ENCODE measurements around the gene CD27.

The CD27 gene

DNA sequence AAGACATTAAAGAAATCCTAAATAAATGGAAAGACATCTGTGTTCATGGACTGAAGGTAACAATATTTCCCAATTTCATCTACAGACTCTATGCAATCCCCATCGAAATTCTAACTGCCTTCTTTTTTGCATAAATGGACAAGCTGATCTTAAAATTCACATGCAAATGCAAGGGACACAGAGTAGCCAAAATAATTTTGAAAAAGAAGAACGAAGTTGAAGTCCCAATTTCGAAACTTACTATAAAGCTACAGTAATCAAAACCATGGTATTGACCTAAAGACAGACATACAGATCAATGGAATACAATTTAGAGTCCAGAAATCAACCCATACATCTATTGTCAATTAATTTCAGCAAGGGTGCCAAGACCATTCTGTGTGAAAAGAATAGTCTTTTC is 16.4 kb upstream of the CD27 start:
- Histone ChIP-seq H3K4me1 (ENCODE audit: low read length) (peaks cover 7% of the 10 kb centered on the region), H4K20me1 (ENCODE audit: insufficient read depth, low read length) (no peaks in the 10 kb centered on the region), H3K9me2 (replicated peaks; ENCODE audit: insufficient read depth, low read length) (no peaks in the 10 kb centered on the region), H3K36me3 (replicated peaks; ENCODE audit: insufficient read depth, low read length) (no peaks in the 10 kb centered on the region), H3K9ac (ENCODE audit: low read length) (no peak overlapping the region), H3K27ac (ENCODE audit: low read length) (no peak overlapping the region), H3K4me2 (ENCODE audit: low read depth, low read length) (no peak overlapping the region), H3K9me3 (replicated peaks; ENCODE audit: insufficient read depth, low read length) (no peaks in the 10 kb centered on the region), H3F3A (ENCODE audit: insufficient read depth, low read length) (no peaks in the 10 kb centered on the region), H3K4me3 (ENCODE audit: low read length) (no peak overlapping the region), H3K27me3 (replicated peaks; ENCODE audit: insufficient read depth, low read length) (no peaks in the 10 kb centered on the region), H2AFZ (ENCODE audit: low read length) (no peak overlapping the region), H3K79me2 (ENCODE audit: low read length) (no peaks in the 10 kb centered on the region)
- no peak for DNase-seq
- TF ChIP-seq, protein P1, sequence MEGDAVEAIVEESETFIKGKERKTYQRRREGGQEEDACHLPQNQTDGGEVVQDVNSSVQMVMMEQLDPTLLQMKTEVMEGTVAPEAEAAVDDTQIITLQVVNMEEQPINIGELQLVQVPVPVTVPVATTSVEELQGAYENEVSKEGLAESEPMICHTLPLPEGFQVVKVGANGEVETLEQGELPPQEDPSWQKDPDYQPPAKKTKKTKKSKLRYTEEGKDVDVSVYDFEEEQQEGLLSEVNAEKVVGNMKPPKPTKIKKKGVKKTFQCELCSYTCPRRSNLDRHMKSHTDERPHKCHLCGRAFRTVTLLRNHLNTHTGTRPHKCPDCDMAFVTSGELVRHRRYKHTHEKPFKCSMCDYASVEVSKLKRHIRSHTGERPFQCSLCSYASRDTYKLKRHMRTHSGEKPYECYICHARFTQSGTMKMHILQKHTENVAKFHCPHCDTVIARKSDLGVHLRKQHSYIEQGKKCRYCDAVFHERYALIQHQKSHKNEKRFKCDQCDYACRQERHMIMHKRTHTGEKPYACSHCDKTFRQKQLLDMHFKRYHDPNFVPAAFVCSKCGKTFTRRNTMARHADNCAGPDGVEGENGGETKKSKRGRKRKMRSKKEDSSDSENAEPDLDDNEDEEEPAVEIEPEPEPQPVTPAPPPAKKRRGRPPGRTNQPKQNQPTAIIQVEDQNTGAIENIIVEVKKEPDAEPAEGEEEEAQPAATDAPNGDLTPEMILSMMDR (IDR thresholded peaks at IDR 0.05; ENCODE audit: low read length) = no peak
- TF ChIP-seq EZH2phosphoT487 (IDR thresholded peaks at IDR 0.05; ENCODE audit: low read length) (no peak), EZH2 (optimal IDR thresholded peaks at IDR 0.05; ENCODE audit: low read depth, low read length) (no peak)

DNA sequence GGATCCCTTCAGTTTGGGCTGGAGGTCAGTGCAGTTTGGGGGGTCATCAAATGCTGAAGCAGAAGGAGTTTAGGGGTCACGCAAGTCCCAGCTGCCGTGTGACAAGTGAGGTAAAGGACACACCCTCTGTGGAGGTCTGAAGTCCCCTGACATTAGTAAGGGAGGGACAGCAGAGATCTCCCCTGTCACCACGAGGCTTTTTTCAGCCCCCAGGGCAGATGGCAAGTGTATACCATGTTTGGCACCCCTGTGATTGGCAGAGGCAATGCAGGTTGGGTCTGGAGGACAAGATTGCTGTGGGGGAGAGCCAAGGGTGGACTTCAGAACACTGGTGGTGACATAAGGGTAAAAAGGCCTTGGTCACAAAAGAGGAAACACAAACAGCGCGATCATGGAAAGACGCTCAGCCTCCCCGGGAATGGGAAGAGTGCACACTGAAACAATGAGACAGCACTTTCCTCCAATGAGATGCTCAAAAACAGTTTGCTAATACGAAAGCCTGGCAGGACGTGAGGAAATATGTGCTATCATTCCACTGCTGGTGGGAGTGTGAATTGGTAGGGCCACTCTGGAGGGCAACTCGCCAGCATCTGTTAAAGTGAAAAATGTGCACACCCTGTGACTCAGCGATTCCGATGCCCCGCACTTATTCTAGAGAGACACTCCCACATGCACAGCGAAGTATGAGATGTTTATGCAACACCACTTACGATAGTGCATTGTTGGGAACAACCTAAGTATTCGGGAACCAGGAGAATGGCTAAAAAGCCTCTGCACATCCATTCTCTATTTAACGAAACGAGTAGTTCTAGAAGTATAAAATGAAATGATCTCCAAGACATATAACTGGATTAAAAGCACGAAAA is 14.4 kb upstream of the CD27 start:
- Histone ChIP-seq H2AFZ (ENCODE audit: low read length) (no peak overlapping the region), H3K4me1 (ENCODE audit: low read length) (no peaks in the 10 kb centered on the region; the same call in 1 of the 2 replicates), H3K4me3 (ENCODE audit: low read length) (no peak overlapping the region), H3K9ac (ENCODE audit: low read length) (no peak overlapping the region), H3K27me3 (replicated peaks; ENCODE audit: insufficient read depth, low read length) (no peaks in the 10 kb centered on the region), H3K36me3 (replicated peaks; ENCODE audit: insufficient read depth, low read length) (no peaks in the 10 kb centered on the region), H3K4me2 (ENCODE audit: low read depth, low read length) (no peak overlapping the region), H4K20me1 (ENCODE audit: insufficient read depth, low read length) (no peaks in the 10 kb centered on the region), H3K27ac (ENCODE audit: low read length) (no peak overlapping the region), H3K9me3 (replicated peaks; ENCODE audit: insufficient read depth, low read length) (no peaks in the 10 kb centered on the region), H3K79me2 (ENCODE audit: low read length) (no peaks in the 10 kb centered on the region), H3K9me2 (replicated peaks; ENCODE audit: insufficient read depth, low read length) (no peaks in the 10 kb centered on the region), H3F3A (ENCODE audit: insufficient read depth, low read length) (no peaks in the 10 kb centered on the region)
- TF ChIP-seq, protein P1 (IDR thresholded peaks at IDR 0.05; ENCODE audit: low read length) = no peak
- DNase-seq = no peak

DNA sequence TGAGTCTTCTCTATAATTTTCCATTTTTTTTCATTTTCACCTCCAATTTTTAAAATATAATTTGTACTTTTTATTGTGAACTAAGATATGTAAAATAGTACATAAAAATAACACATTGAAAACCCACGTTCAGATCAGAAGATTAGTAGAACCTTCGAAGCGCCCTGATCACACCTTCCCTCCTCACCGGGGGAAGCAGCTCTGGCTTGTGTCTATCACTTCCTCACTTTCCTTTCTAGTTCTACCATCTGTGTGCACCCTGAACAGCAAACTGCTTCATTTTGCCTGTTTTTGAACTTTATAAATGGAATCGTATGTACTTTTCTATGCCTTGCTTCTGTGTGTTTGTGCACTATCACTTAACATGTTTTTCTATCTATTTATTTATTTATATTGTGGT is 11.8 kb upstream of the CD27 start:
- Histone ChIP-seq H3K4me1 (ENCODE audit: low read length) (no peaks in the 10 kb centered on the region; the same call in 1 of the 2 replicates), H3K79me2 (ENCODE audit: low read length) (no peaks in the 10 kb centered on the region), H4K20me1 (ENCODE audit: insufficient read depth, low read length) (no peaks in the 10 kb centered on the region), H2AFZ (ENCODE audit: low read length) (no peak overlapping the region), H3K9me2 (replicated peaks; ENCODE audit: insufficient read depth, low read length) (no peaks in the 10 kb centered on the region), H3F3A (ENCODE audit: insufficient read depth, low read length) (no peaks in the 10 kb centered on the region), H3K4me2 (ENCODE audit: low read depth, low read length) (no peak overlapping the region), H3K36me3 (replicated peaks; ENCODE audit: insufficient read depth, low read length) (no peaks in the 10 kb centered on the region), H3K27me3 (replicated peaks; ENCODE audit: insufficient read depth, low read length) (no peaks in the 10 kb centered on the region), H3K9ac (ENCODE audit: low read length) (no peak overlapping the region), H3K9me3 (replicated peaks; ENCODE audit: insufficient read depth, low read length) (no peaks in the 10 kb centered on the region), H3K4me3 (ENCODE audit: low read length) (no peak overlapping the region), H3K27ac (ENCODE audit: low read length) (no peak overlapping the region)
- no peak for DNase-seq
- no peak for TF ChIP-seq EZH2phosphoT487 (IDR thresholded peaks at IDR 0.05; ENCODE audit: low read length)
- TF ChIP-seq, protein P1 (IDR thresholded peaks at IDR 0.05; ENCODE audit: low read length) = no peak
- TF ChIP-seq EZH2 (optimal IDR thresholded peaks at IDR 0.05; ENCODE audit: low read depth, low read length) = no peak
